Right kidney (tissue), 1 donor: ENCODE data around the gene HCFC1R1.

Experiments
- DNase-seq: peaks from one replicate; pipeline ENCODE4 v3.0.0-alpha.2; 2016

The HCFC1R1 gene

DNA sequence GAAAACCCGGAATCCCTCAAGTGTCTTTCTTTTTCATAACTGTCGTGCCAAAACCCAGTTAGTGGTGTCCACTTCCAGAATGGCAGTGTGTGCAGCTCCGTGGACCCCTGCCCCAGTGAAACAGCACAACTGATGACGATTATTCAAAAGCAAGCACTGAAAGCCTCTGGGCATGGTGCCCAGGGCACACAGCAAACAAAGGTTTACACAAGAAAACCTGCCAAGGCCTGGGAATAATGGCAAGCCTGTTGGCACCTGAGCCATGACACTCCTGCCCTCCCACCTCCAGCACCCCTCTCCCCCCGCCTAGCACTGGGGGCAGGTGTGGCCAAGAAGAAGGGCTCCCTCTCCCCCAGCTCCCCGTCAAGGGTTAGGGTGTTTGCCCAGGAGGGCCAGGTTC is 46.3 kb downstream of the HCFC1R1 start:
- no peak for DNase-seq

- DNase-seq = no peak
Observed at GRCh38 chr16:2976673-2977072, 47.1 kb downstream of the HCFC1R1 start.

- DNase-seq = no peak
Observed at GRCh38 chr16:2976201-2976600, 47.5 kb downstream of the HCFC1R1 start.

DNA sequence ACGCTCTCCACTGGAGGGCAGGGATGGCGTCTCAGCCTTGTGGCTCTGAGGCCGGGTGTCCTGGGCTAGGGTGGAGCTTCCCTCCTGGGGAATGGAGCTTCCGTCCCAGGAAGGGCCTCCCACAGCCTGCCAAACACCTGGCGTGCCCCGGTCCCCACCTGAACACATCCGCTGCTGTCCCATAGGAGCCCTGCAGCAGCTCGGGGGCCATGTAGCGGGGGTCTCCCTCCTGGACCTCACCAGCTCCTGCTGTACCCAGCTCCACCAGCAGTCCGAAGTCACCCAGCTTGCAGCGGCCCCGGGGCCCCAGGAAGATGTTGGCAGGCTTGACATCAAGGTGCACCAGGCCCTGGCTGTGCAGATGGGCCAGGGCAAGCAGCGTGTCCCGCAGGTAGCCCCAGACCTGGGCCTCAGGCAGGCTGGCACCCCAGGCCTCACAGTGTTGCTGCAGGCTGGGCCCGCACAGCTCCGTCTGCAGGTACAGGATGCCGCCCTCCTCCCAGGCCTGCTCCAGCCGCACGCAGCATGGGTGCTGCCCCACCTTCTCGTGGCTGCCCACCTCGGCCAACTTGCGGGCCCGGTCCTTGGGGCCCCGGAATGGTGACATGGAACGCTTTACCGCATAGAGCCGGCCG is 48.5 kb downstream of the HCFC1R1 start:
- no peak for DNase-seq

DNA sequence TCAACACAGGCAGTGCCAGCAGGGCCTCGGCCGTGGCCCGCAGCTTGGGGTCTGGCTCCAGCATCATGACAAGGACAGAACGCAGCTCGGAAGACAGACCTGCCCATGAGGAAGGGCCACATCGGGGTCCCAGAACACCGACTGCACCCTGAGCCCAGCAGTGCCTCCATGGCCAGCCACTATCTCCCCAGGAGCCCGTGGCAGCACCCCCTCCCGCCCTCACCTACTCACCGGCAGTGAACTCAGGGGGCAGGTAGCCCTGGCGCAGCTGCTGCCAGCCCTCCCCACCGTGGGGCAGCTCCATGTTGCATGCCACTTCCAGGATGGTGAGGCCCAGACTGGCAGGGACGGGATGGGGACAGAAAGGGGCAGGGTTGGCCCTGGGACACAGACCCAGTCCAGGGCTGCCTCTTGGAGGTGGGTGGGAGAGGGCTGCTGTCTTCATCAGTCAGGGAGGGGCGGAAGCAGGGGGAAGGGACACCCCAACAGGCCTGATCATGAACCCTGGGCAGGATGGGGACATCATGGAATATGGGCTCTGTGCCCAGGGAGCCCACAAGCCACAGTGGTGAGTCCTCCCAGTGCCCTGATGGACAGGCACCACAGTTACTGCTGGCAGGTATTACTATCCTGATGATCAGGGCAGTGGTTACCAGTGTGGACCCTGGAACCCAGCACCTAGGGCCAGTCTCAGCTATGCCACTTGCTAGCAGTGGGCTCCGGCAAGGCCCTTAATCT is 49.3 kb downstream of the HCFC1R1 start:
- no peak for DNase-seq

- DNase-seq = no peak
Observed at GRCh38 chr16:2973605-2974318, 50.0 kb downstream of the HCFC1R1 start.

DNA sequence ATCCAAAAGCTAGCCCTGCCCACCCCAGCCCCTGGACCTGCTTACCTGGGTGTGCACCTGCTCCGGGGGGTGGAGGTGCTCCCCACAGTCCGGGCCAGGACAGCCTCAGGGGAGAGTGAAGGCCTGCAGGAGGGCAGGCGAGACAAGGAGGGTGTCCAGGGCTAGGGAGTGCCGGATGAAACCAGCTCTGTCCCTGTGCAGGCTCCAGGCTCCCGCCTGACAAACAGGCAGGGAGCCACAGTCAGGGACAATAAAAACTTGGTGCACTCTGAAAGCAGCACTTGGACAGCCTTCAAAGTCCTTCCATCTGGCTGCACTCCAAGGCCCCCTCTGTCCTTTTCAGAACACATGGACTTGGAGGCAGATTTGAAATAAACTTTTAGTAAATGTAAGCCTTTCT is 50.6 kb downstream of the HCFC1R1 start:
- no peak for DNase-seq
